Amniotic epithelial cell (primary cell): ENCODE data around the gene NAPSA.

Experiments used
- DNase-seq: peaks from one replicate; pipeline ENCODE4 v3.0.0-alpha.2; 2010; ENCODE audit warnings: low read depth

The NAPSA gene

DNA sequence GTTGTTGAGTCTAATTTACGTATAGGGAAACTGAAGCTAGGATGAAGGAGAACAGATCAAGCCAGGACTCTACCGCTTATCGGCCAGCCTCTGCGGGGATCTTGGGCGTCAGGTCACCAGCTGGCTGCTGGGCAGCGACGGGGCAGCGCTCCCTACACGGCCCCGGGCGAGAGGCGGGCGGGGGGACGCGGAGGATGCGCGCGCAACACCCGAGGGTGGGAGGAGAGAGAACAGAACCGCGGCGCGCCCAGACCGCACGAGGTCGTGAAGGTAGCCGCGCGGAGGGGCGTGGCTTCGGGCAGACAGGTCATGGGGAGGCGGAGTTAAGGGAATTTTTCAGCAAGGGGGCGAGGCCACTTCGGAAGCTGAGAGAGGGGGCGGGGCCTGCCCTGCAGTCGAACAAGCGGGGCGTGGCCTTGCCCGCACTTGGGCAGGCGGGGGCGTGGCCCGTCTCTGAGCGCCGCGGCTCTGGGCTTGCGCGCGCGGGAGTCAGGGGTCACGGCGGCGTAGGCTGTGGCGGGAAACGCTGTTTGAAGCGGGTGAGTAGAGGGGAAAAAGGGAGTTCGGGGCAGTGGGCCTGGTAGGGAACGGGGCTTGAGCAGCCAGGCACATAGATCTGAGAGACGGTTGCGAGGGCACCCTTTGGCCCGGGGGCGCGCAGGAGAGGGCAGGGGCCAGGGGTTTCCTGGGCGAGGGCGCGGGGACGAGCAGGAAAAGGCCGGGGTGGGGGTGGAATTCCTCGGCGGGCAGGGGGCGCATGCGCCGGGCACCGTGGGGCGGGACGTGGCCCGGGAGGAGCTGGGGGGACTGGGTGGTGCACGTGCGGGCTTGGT is 18.6 kb upstream of the NAPSA start, which contains the start of gene POLD1:
TSS of gene POLD1 (plus strand) at position 496 of the 833 bp plus-strand sequence. CDS start 14,505 bp downstream, outside the sequence.
- peak; percentile 95 for DNase-seq

DNA sequence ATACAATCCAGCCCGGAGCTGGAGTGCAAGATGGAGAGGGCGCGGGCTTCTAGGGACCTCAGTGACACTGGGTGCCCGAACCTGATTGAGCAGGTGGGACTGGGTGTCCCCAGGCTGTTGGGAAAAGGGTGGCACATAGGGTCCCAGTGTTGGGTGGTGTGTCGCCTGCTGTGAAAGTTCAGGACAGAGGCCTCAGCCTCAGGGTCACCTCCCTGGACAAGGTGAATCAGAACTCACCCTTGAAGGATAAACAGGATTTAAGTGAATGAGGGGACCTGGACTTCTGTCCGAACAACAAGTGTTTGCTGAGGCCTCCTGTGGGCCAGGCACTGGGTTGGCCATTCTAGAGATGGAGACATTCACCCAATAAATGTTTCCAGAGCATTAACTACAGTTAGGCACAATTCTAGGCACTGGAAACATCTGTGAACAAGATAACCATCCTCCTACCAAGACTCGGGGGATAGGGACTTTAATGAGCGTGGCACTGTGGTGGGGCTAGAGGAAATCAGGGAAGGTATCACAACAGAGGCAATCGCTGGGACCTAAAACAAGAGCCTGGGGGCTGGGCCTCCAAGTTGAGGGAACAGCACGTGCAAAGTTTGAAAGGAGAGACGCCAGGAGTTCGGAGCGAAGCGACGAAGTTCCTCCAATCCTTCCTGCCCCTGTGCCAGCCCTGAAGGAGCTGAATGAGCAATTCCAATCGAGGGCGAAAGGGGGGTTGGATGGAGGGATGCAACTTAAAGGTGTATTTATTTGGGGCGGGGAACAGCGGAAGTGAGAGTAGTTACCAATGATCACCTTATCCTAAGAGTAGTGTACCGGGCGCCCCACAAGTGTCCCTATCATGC is 17.8 kb upstream of the NAPSA start:
- DNase-seq, result peak; percentile 16

DNA sequence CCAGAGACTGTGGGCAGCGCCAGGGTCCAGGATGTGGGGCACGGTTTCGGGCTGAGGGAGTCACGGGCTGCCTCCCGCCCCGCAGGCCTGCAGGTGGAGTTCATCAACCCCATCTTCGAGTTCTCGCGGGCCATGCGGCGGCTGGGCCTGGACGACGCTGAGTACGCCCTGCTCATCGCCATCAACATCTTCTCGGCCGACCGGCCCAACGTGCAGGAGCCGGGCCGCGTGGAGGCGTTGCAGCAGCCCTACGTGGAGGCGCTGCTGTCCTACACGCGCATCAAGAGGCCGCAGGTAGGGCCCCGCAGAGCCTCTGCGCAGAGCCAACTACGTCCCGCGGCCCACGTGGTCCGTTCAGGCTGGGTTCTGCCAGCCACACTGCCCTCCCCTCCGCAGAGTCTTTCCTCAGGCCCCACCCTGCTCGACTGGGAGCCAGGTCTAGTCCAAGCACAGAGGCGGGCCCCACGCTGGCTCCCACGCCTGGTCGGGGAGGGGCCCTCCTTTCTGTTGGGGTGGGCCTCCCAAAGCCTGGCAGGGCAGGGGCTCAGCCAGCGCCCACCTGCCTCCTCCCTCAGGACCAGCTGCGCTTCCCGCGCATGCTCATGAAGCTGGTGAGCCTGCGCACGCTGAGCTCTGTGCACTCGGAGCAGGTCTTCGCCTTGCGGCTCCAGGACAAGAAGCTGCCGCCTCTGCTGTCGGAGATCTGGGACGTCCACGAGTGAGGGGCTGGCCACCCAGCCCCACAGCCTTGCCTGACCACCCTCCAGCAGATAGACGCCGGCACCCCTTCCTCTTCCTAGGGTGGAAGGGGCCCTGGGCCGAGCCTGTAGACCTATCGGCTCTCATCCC is 16.7 kb upstream of the NAPSA start:
- DNase-seq, result no peak

DNA sequence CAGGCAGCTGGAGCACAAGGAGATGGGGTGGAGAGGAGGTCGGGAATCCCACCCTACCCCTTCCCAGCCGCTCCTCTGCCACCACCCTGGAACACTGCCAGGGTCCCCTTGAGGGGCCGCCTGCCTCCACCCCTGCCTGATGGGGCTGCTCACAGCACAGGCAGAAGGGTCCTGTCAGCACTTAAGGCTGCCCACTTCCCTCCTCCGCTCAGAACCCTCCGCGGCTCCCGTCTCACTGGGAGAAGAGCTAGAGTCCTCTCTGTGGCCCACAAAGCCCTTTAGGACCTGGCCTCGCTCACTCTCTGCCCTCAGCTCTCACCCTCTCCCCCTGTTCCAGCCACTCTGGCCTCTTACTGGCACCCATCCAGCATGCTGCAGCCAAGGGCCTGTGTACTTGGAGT is 15.3 kb upstream of the NAPSA start:
- no peak for DNase-seq

DNA sequence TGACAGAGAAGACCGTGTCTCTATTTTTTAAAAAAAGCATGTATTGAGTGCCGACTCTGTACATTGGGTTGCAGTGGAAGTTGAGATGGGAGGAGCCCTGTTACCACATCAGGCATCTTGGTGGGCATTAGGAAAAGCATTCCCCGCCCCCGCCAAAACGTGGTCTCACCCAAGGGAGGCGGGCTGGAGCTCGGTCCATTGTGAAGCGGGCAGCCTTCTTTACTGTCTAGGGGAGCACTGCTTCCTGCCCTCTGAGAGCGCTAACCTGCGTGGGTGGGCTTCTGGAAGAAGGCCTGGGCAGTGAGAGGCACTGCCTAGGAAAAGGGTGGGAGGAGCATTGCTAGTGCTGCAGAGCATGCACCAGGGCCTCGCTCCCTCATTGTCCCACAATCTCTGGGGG is 14.7 kb upstream of the NAPSA start:
- no peak for DNase-seq

DNA sequence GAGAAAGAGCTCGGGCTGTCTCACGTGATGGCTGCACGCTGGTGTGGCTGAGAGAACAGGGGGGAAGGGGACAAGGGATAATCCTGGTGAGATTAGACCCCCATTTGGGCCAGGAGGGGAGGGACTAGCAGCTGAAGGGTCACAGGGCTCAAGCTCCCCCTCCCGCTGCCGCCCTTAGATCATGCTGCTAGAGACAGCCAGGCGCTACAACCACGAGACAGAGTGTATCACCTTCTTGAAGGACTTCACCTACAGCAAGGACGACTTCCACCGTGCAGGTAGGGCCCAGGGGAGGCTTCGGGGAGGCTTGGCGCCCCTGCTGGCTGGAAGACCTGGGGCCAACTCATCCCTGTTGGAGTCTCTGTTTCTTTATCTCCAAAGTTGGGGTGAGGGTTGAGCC is 14.2 kb upstream of the NAPSA start:
- no peak for DNase-seq

DNA sequence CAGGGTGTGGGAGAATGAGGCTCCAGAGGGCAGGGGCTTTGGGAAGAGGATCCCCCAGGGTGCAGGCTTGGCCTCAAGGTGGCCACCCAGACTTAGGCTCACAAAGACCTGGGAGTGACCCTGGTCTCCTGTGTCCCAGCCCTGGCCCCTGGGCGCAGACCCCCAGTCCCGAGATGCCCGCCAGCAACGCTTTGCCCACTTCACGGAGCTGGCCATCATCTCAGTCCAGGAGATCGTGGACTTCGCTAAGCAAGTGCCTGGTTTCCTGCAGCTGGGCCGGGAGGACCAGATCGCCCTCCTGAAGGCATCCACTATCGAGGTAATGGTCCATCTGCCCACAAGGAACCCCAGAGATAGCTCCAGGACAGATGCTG is 13.4 kb upstream of the NAPSA start:
- DNase-seq, result no peak

DNA sequence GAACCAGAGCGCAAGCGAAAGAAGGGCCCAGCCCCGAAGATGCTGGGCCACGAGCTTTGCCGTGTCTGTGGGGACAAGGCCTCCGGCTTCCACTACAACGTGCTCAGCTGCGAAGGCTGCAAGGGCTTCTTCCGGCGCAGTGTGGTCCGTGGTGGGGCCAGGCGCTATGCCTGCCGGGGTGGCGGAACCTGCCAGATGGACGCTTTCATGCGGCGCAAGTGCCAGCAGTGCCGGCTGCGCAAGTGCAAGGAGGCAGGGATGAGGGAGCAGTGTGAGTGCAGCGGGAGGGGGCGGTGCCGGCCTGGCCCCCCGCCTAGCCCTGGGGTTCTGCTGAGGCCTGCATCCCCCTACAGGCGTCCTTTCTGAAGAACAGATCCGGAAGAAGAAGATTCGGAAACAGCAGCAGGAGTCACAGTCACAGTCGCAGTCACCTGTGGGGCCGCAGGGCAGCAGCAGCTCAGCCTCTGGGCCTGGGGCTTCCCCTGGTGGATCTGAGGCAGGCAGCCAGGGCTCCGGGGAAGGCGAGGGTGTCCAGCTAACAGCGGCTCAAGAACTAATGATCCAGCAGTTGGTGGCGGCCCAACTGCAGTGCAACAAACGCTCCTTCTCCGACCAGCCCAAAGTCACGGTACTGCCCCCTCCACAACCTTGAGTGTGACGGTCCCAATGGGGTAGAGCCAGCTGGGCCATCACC is 12.9 kb upstream of the NAPSA start:
- no peak for DNase-seq

DNA sequence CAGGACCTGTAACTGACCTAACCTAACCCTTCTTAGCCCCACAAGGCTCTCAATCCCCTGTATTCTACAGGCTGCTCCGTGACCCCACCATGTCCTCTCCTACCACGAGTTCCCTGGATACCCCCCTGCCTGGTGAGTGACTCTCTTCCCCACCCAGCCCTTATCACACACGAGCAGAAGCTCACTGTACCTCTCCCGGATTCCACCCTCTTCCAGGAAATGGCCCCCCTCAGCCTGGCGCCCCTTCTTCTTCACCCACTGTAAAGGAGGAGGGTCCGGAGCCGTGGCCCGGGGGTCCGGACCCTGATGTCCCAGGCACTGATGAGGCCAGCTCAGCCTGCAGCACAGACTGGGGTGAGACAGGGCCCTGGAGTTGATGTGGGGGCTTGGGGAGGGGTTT is 12.1 kb upstream of the NAPSA start:
- no peak for DNase-seq

DNA sequence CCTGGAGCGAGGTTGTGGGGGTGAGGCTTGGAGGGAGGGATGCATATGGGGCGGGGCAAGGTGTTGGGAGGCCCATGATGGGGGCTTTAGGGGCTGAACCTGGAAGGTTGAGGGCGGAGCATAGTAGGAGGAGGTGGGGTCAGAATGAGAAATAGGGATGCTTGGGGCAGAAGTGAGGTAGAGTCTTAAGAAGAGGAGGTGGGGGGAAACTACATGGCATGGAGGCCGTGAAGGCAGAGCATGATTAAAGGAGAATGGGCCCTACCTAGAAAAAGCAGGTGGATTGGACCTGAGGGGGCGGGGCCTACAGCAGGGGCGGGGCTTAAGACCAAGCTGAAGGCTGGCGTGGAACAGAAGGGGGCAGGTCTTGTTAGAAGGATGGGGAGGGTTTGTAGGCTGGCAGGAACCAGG is 11.6 kb upstream of the NAPSA start:
- DNase-seq, result no peak

DNA sequence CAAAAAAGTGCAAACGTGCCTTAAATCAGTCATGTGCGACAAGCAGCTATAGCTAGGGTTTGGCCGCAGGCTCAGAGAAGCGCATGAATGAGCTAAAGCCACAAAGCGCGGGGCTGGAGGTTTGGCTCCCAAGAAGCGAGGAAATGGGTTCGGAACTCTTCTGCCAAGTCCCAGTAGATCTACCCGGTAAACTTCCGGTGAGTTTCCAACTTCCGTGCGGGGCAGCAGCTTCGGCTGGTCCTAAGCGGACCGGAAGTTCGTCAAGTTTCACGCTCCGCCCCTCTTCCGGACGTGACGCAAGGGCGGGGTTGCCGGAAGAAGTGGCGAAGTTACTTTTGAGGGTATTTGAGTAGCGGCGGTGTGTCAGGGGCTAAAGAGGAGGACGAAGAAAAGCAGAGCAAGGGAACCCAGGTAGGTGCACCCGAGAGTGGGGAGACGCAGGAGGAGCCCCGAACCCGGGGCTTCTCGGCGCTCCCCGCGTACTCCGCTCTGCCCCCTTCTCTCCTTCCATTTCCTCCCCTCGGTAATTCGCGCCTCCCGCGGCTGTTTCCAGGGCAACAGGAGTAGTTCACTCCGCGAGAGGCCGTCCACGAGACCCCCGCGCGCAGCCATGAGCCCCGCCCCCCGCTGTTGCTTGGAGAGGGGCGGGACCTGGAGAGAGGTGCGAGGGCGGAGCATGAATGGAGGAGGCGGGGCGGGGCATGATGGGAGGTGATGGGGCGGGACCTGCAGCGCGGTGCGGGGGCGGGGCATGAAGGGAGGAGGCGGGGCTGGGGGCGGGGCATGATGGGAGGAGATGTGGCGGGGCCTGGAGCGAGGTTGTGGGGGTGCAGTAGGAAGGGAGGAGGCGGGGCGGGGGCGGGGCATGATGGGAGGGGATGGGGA is 11.0 kb upstream of the NAPSA start, which contains the start of gene NR1H2:
TSS of gene NR1H2 (plus strand) at position 292 of the 885 bp plus-strand sequence. CDS start 1,149 bp downstream, outside the sequence.
- DNase-seq, result peak; percentile 97

DNA sequence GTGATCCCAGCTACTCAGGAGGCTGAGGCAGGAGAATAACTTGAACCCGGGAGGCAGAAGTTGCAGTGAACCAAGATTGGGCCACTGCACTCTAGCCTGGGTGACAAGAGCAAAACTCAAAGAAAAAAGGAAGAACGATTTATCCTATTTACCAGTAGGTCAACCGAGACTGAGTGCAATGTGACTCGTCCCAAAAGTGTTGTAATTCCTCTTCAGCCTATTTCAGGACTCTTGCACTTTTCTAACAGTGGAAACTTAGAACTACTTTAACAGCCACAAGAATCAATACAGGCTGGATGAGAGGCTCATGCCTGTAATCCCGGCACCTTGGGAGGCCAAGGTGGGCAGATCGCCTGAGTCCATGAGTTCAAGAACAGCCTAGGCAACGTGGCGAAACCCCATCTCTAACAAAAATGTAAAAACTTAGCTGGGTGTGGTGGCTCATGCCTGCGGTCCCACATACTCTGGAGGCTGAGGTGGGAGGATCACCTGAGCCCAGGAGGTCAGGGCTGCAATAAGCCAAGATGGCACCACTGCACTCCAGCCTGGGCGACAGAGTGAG is 6.6 kb upstream of the NAPSA start:
- DNase-seq, result no peak

DNA sequence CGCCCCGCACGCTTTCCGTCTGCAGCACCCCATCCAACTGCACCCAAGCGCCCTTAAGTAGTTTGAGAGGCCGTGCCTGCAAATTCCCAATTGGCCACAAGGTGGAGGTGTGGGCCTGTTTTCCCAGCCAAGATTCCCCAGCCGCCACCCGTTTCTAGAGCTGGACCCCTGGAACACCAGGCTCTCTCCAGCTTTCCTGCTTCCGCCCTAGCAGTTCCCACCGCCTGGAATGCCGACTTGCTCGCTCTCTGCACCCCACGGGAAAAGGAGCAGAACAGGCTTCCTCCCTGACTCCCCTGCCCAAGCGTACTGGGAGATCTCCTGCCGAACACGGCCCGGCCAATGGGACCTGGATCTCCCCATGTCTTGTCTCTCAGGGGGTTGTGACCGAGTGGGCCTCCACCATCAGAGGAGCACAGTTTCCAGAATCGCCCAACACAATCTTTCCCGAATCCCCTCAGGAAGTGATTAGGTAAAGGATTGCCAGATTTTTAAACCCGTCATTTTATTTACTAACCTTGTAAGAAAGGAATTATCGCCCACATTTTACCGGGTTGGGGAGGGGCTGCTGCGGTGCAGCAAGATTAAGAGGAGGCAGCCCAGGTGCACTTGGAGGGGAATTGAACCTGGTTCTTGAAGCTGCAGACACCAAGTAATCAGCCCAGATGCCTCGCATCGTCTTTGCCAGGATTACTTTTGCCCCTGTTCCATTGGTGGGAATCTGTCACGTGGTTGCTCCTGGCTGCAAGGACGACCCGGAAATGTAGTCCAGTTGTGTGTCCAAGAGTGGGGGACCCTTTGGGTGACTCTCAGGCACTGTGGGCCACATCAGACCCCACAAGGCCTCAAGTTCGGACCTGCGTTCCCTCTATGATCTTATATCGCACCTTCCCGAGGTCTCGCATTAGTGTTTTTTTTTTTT is 3.5 kb upstream of the NAPSA start:
- peak; percentile 86 for DNase-seq

DNA sequence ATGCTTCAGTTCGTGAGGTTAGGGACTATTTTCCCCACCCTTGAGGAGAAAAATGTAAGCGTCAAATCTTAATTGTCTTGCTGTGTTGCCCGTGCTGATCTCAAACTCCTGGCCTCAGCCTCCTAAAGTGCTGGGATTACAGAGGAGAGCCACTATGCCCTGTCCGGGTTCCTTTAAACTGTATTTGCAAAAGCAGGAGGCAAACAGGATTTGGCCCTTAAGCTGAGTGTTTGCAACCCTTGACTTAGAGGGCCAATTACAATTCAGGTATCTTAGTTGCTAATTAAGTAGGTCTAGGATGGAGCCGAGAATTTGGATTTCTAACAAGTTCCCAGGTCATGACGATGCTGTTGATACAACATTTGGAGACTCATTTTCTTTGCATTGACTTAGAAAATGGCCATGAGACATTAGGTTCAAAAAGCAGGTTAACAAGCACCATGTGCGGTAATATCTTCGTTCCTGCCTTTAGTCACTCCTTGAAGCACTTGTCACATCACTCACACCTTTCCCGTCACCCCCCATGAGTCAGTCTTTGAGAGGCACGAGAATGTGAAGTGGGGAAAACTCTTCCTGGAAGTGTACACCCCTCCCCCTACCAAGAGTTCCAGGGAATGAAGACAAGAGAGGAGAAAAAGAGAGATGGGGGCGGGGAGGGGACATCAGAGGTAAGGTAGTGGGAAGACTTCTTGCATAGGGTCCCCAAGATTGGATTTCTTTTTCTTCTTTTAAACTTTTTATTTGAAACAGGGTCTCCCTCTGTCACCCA is 2.6 kb downstream of the NAPSA start:
- no peak for DNase-seq

DNA sequence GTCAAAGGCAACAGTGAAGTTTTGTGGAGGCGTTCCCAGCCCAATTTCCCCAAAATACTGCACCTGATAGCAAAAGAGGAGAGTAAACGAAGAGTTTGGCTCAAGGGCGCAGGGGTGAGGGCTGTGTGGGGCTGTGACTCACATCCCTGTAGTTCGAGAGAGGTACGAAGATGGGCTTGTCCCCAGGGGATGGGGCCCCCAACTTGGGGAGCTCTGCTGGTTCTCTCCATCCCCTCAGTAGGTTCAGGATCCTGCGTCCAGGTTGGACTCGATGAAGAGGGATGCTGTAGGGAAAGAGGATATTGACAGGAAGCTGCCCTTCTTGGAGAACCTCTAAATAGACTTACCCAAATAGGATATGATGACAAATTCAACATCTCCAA is 3.4 kb downstream of the NAPSA start:
- DNase-seq, result no peak

DNA sequence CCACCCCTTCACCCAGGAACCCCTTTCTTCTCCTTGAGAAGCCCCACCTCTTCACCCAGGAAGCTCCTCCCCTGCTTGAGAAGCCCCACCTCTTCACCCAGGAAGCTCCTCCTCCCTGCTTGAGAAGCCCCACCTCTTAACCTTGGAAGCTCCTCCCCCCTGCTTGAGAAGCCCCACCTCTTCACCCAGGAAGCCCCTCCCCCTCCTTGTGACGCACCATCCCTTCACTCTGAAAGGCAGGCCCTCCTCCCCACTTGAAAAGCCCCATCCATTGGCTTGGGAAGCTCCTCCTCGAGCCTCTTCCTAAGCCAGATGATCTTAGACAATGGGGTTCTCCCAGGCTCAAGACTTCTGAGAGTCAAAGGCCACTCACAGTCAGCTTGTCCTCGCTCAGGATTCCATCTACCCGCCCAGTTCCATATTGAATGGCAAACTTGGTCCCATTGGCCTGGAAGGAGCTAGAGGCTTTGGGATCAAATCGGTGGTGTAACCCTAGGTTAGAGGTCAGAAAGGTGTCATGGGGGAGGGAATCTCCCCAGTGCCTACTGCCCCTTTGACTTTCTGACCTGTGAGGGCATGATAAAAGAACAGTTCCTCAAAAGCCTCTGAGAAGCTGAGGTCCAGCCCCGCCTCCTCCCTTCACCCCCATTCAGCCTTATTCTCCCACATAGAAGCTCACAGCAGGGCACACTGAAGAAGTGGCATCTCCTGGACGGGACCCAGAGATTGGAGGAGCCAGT is 4.0 kb downstream of the NAPSA start:
- no peak for DNase-seq

DNA sequence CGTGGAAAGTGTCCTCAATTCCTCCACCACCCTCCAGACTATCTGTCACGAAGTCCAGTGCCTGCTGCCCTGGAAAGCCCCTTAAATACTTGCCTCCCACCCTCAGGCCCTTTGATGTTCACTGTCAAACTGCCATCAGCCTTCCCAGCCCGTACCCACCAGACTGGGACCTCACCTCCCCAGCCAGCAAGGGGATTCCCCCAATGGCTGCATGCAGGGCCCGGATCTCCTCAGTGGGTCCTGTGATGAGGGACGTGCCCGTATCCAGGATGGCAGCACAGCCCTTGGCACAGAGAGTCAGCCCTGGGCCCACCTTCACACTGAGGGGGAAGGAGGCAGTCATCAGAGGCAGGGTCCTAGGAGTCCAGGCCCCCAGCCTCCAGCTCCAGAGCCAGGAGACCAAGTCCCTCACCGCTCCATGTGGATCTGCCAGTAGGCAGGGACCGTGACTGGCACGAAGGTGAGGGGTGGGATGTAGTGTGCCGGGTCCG is 6.1 kb downstream of the NAPSA start:
- no peak for DNase-seq
